A549 (cell line): ENCODE results near the gene PKP1.

Source experiments
- BCL3 ChIP-seq: fragments of >200 bp; sonication (Bioruptor Twin); formaldehyde crosslinking; IDR thresholded peaks from 3 replicates; pipeline ENCODE4 v1.6.1; 2016
- EHMT2 ChIP-seq: fragments of 200-600 bp; sonication (generic); IDR thresholded peaks from 2 replicates; pipeline ENCODE4 v1.6.1; 2016; ENCODE audit warnings: antibody characterized with exemption, low read depth, mild to moderate bottlenecking, moderate library complexity
- EP300 ChIP-seq, 2 experiments: fragments of >200 bp; sonication (Bioruptor Twin); formaldehyde crosslinking; IDR thresholded peaks; 2 replicates in 1 of 2; 3 replicates in 1 of 2; pipeline ENCODE4 v1.6.1; 2016 to 2017
- HEYL ChIP-seq: fragments of 250-450 bp; sonication (Bioruptor Pico); IDR thresholded peaks from 2 replicates; pipeline ENCODE4 v1.8.0; 2021; ENCODE audit warnings: mild to moderate bottlenecking, moderate library complexity
- HMGXB4 ChIP-seq: fragments of 250-450 bp; sonication (Bioruptor Pico); IDR thresholded peaks from 2 replicates; pipeline ENCODE4 v1.5.0; 2021; ENCODE audit warnings: mild to moderate bottlenecking, moderate library complexity, borderline replicate concordance
- MAFK ChIP-seq: fragments of 450-650 bp; IDR thresholded peaks from 2 replicates; pipeline ENCODE4 v1.6.1; 2014; ENCODE audit not compliant: partially characterized antibody
- MAZ ChIP-seq: fragments of 150-350 bp; IDR thresholded peaks from 2 replicates; pipeline ENCODE4 v1.6.1; 2014; ENCODE audit warnings: antibody characterized with exemption, low read depth, low read length, borderline replicate concordance
- POLR2A ChIP-seq: IDR thresholded peaks from 2 replicates; pipeline ENCODE4 v1.6.1; 2012; ENCODE audit warnings: mild to moderate bottlenecking, low read length
- RAD21 ChIP-seq, 2 experiments: fragments of >200 bp in 1 of 2; sonication (Bioruptor Twin) in 1 of 2; formaldehyde crosslinking in 1 of 2; IDR thresholded peaks in 1 of 2; conservative IDR thresholded peaks in 1 of 2; 2 replicates in 1 of 2; 3 replicates in 1 of 2; pipeline ENCODE4 v1.6.1; 2012 to 2018; ENCODE audit warnings: inconsistent platforms in 1 of 2
- SMC3 ChIP-seq: fragments of >200 bp; sonication (Bioruptor Twin); formaldehyde crosslinking; IDR thresholded peaks from 3 replicates; pipeline ENCODE4 v1.6.1; 2018; ENCODE audit warnings: inconsistent platforms
- TF ChIP-seq, protein P1 (sequence below): fragments of >200 bp; sonication (Bioruptor Twin); formaldehyde crosslinking; IDR thresholded peaks from 3 replicates; pipeline ENCODE4 v1.5.1; 2016
- TF ChIP-seq, protein P2 (sequence below): IDR thresholded peaks from 2 replicates; pipeline ENCODE4 v1.6.1; 2012

GRCh38 chr1:201261771-201262547, 21.3 kb upstream of the PKP1 start:
- TF ChIP-seq, protein P1, sequence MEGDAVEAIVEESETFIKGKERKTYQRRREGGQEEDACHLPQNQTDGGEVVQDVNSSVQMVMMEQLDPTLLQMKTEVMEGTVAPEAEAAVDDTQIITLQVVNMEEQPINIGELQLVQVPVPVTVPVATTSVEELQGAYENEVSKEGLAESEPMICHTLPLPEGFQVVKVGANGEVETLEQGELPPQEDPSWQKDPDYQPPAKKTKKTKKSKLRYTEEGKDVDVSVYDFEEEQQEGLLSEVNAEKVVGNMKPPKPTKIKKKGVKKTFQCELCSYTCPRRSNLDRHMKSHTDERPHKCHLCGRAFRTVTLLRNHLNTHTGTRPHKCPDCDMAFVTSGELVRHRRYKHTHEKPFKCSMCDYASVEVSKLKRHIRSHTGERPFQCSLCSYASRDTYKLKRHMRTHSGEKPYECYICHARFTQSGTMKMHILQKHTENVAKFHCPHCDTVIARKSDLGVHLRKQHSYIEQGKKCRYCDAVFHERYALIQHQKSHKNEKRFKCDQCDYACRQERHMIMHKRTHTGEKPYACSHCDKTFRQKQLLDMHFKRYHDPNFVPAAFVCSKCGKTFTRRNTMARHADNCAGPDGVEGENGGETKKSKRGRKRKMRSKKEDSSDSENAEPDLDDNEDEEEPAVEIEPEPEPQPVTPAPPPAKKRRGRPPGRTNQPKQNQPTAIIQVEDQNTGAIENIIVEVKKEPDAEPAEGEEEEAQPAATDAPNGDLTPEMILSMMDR = no peak
- TF ChIP-seq POLR2A = no peak
- TF ChIP-seq HMGXB4 (CRISPR knock-in tag) = no peak
- TF ChIP-seq, protein P2, sequence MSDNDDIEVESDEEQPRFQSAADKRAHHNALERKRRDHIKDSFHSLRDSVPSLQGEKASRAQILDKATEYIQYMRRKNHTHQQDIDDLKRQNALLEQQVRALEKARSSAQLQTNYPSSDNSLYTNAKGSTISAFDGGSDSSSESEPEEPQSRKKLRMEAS = no peak
- no peak for TF ChIP-seq RAD21 (conservative IDR thresholded peaks at IDR 0.05 in 1 of 2, IDR thresholded peaks at IDR 0.05 in 1 of 2)
- TF ChIP-seq EP300 (IDR thresholded peaks at IDR 0.05) = no peak
- no peak for TF ChIP-seq BCL3
- no peak for TF ChIP-seq MAFK
- TF ChIP-seq MAZ = no peak
- no peak for TF ChIP-seq HEYL
- TF ChIP-seq SMC3 = no peak
- no peak for TF ChIP-seq EHMT2
